Neural progenitor cell (in vitro differentiated cells): ENCODE measurements around the gene SAP30L. TPM values are rescaled to one million over a fixed set of nuclear protein-coding genes. Genes with fewer than 3 reads are reported as not detected.
A peak's percentile ranks its signal among the peaks of the same experiment; 100 is the strongest.

Experiments
- DNase-seq: peaks from one replicate; pipeline ENCODE4 v3.0.0-alpha.2; 2016; ENCODE audit warnings: low spot score
- H2AFZ ChIP-seq: fragments of 200-600 bp; sonication (generic); replicated peaks from 2 replicates; pipeline ENCODE4 v1.6.1; 2016; ENCODE audit warnings: antibody characterized with exemption
- H3F3A ChIP-seq: fragments of 200-600 bp; sonication (generic); 2 replicates; pipeline ENCODE4 v1.6.1; 2016; ENCODE audit warnings: antibody characterized with exemption, low read depth
- H3K27ac ChIP-seq: fragments of 200-600 bp; sonication (generic); 2 replicates; pipeline ENCODE4 v1.5.1; 2016; ENCODE audit warnings: mild to moderate bottlenecking
- H3K27me3 ChIP-seq: fragments of 200-600 bp; sonication (generic); 2 replicates; pipeline ENCODE4 v1.6.1; 2016; ENCODE audit warnings: mild to moderate bottlenecking, moderate library complexity
- H3K36me3 ChIP-seq: fragments of 200-600 bp; sonication (generic); 2 replicates; pipeline ENCODE4 v1.5.1; 2016
- H3K4me1 ChIP-seq: fragments of 200-600 bp; sonication (generic); 2 replicates; pipeline ENCODE4 v1.6.1; 2016; ENCODE audit warnings: mixed run types
- H3K4me2 ChIP-seq: fragments of 200-600 bp; sonication (generic); 2 replicates; pipeline ENCODE4 v1.6.1; 2016
- H3K4me3 ChIP-seq: fragments of 200-600 bp; sonication (generic); 2 replicates; pipeline ENCODE4 v1.5.1; 2016
- H3K79me2 ChIP-seq: fragments of 200-600 bp; sonication (generic); 2 replicates; pipeline ENCODE4 v1.6.1; 2016; ENCODE audit warnings: low read depth
- H3K9ac ChIP-seq: fragments of 200-600 bp; sonication (generic); 2 replicates; pipeline ENCODE4 v1.6.1; 2016
- H3K9me3 ChIP-seq: fragments of 200-600 bp; sonication (generic); 2 replicates; pipeline ENCODE4 v1.5.1; 2016; ENCODE audit warnings: low read depth
- H4K20me1 ChIP-seq: fragments of 200-600 bp; sonication (generic); 2 replicates; pipeline ENCODE4 v1.6.1; 2016; ENCODE audit warnings: low read depth
- H3K27ac Mint-ChIP-seq: 3 replicates; pipeline ENCODE4 v1.8.0; 2021; ENCODE audit warnings: mixed read lengths
- H3K27me3 Mint-ChIP-seq: 2 replicates; pipeline ENCODE4 v1.8.0; 2022; ENCODE audit warnings: low read depth, mild to moderate bottlenecking, inconsistent platforms, moderate library complexity, mixed read lengths; ENCODE audit not compliant: insufficient read depth
- H3K36me3 Mint-ChIP-seq: 3 replicates; pipeline ENCODE4 v1.8.0; 2021; ENCODE audit warnings: mixed read lengths
- H3K4me1 Mint-ChIP-seq: 3 replicates; pipeline ENCODE4 v1.8.0; 2021; ENCODE audit warnings: mixed read lengths
- H3K4me3 Mint-ChIP-seq: 3 replicates; pipeline ENCODE4 v1.8.0; 2021; ENCODE audit warnings: mild to moderate bottlenecking, moderate library complexity, mixed read lengths
- H3K9me3 Mint-ChIP-seq: 3 replicates; pipeline ENCODE4 v1.8.0; 2020; ENCODE audit warnings: mixed read lengths
- CTCF ChIP-seq: fragments of 200-600 bp; sonication (generic); IDR thresholded peaks from 2 replicates; pipeline ENCODE4 v1.5.1; 2017; ENCODE audit warnings: antibody characterized with exemption, mild to moderate bottlenecking
- EZH2 ChIP-seq: fragments of 200-600 bp; sonication (generic); IDR thresholded peaks from 2 replicates; pipeline ENCODE4 v1.6.1; 2017; ENCODE audit warnings: antibody characterized with exemption, mild to moderate bottlenecking, moderate library complexity
- EZH2phosphoT487 ChIP-seq: fragments of 200-600 bp; sonication (generic); IDR thresholded peaks from 2 replicates; pipeline ENCODE4 v1.6.1; 2017; ENCODE audit warnings: antibody characterized with exemption
- total RNA-seq: library from RNA; depleted of rRNA; stranded (reverse); fragments of >200 nt; gene quantifications from 2 replicates; pipeline ENCODE4 v1.2.3, GENCODE V29; 2015; ENCODE audit warnings: low replicate concordance

The SAP30L gene
- 13.2 and 24.8 TPM in 2 replicates for total RNA-seq

GRCh38 chr5:154445422-154446194, at the start of gene SAP30L:
TSS of gene SAP30L (plus strand) at chr5:154445997. CDS start at chr5:154446605, 608 bp downstream.
- H3K4me3 ChIP-seq = peak within 1 kb of the TSS; percentile 77
- Mint-ChIP-seq H3K36me3 (peaks cover 15% of the 10 kb centered on the region), H3K4me3 (peak within 1 kb of the TSS; percentile 97), H3K27me3 (peaks cover 2% of the 10 kb centered on the region), H3K4me1 (peaks cover 21% of the 10 kb centered on the region), H3K27ac (peak within 1 kb of the TSS; percentile 39), H3K9me3 (no peaks in the 10 kb centered on the region)
- no peaks in the 10 kb centered on the region for H3K36me3 ChIP-seq
- H3K4me2 ChIP-seq = peak within 1 kb of the TSS; percentile 96
- peaks cover 11% of the 10 kb centered on the region for H3K4me1 ChIP-seq
- peak; percentile 18 for TF ChIP-seq EZH2
- no peak for TF ChIP-seq EZH2phosphoT487
- H3K27me3 ChIP-seq = peaks cover 5% of the 10 kb centered on the region
- peaks cover 45% of the 10 kb centered on the region for H3K79me2 ChIP-seq
- peaks cover 16% of the 10 kb centered on the region for H3F3A ChIP-seq
- DNase-seq = peak; percentile 98
- H2AFZ ChIP-seq = peak within 1 kb of the TSS; percentile 85
- H3K27ac ChIP-seq = no peak within 1 kb of the TSS
- no peaks in the 10 kb centered on the region for H3K9me3 ChIP-seq
- peaks cover 44% of the 10 kb centered on the region for H4K20me1 ChIP-seq
- peak within 1 kb of the TSS; percentile 66 for H3K9ac ChIP-seq

- peaks cover 22% of the 10 kb centered on the region for H3K36me3 Mint-ChIP-seq
- H3K4me1 ChIP-seq = no peaks in the 10 kb centered on the region
- TF ChIP-seq EZH2phosphoT487 = no peak
- TF ChIP-seq CTCF = no peak
- no peak for TF ChIP-seq EZH2
- H3K9ac ChIP-seq = no peak overlapping the region
- H3K4me1 Mint-ChIP-seq = peaks cover 11% of the 10 kb centered on the region
- no peak for DNase-seq
- no peaks in the 10 kb centered on the region for H3F3A ChIP-seq
- H3K27me3 ChIP-seq = no peaks in the 10 kb centered on the region
- H2AFZ ChIP-seq = no peak overlapping the region
- H3K9me3 Mint-ChIP-seq = no peaks in the 10 kb centered on the region
- no peak overlapping the region for H3K4me3 ChIP-seq
- H3K36me3 ChIP-seq = no peaks in the 10 kb centered on the region
- H3K4me3 Mint-ChIP-seq = no peak overlapping the region
- no peak overlapping the region for H3K4me2 ChIP-seq
- no peak overlapping the region for H3K27ac Mint-ChIP-seq
- H3K27me3 Mint-ChIP-seq = peaks cover 4% of the 10 kb centered on the region
- H4K20me1 ChIP-seq = no peaks in the 10 kb centered on the region
- no peaks in the 10 kb centered on the region for H3K9me3 ChIP-seq
- no peaks in the 10 kb centered on the region for H3K79me2 ChIP-seq
- H3K27ac ChIP-seq = no peak overlapping the region
These were observed 49.7 kb upstream of the SAP30L start for GRCh38 chr5:154396128-154396527.

GRCh38 chr5:154397652-154398406, 48.0 kb upstream of the SAP30L start:
- peaks cover 17% of the 10 kb centered on the region for H3K4me1 Mint-ChIP-seq
- H3K4me2 ChIP-seq = no peak overlapping the region

More at GRCh38 chr5:154397652-154398406, 48.0 kb upstream of the SAP30L start:
- H3F3A ChIP-seq = no peaks in the 10 kb centered on the region
- no peak overlapping the region for H3K27ac ChIP-seq
- Mint-ChIP-seq H3K27me3 (peaks cover 7% of the 10 kb centered on the region), H3K9me3 (no peaks in the 10 kb centered on the region), H3K36me3 (peaks cover 12% of the 10 kb centered on the region), H3K4me3 (no peak overlapping the region), H3K27ac (no peak overlapping the region)
- TF ChIP-seq EZH2 = no peak
- TF ChIP-seq CTCF = no peak
- TF ChIP-seq EZH2phosphoT487 = no peak
- DNase-seq = no peak
- no peak overlapping the region for H2AFZ ChIP-seq
- no peaks in the 10 kb centered on the region for H4K20me1 ChIP-seq
- H3K9me3 ChIP-seq = no peaks in the 10 kb centered on the region
- no peaks in the 10 kb centered on the region for H3K79me2 ChIP-seq
- H3K36me3 ChIP-seq = no peaks in the 10 kb centered on the region
- H3K4me1 ChIP-seq = no peaks in the 10 kb centered on the region
- no peaks in the 10 kb centered on the region for H3K27me3 ChIP-seq
- no peak overlapping the region for H3K9ac ChIP-seq
- H3K4me3 ChIP-seq = no peak overlapping the region
